DMS114 treated with DMSO at 0.1 percent for 48 hours (cell line): ENCODE results near the gene NGLY1.

Experiments used
- DNase-seq: peaks from one replicate; lab custom pipeline; 2025; ENCODE audit not compliant: unreplicated experiment; lab: John Stamatoyannopoulos, UW

Gene NGLY1

DNA sequence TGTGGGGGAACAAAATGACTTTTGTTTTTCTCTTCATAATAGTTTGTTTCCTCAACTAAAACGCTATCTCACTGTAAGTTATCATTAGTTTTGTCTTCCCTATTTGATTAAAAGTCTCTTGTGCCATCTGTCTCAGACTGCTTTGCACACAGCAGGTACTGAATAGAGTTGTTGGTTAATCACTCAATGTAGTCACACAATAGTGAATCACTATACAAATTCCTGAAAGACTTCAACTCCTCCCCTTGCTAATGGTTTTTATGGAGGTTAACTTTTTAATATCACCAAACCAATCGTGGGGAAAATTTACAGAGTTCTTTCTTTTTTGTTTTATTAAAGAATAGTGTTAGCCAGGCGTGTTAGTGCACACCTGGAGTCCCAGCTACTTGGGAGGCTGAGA is 2.6 kb upstream of the NGLY1 start:
- no peak for DNase-seq

DNA sequence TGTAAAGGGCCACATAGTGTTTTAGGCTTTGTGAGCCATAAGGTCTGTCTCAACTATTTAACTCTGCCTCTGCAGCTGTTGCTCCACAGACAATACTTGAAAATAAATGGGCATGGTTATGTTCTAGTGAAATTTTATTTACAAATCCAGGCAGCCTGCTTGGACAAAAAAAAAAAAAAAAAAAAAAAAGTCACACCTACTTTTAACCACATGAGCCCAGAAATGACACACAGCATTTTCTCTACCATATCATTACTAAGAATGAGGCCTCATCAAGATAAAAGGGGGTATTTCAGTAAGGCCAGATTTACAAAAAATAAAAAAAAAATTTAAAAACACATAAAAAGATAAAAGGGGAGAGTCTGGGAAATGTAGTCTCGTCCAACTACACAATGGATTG is 1.7 kb upstream of the NGLY1 start:
- DNase-seq = no peak

DNA sequence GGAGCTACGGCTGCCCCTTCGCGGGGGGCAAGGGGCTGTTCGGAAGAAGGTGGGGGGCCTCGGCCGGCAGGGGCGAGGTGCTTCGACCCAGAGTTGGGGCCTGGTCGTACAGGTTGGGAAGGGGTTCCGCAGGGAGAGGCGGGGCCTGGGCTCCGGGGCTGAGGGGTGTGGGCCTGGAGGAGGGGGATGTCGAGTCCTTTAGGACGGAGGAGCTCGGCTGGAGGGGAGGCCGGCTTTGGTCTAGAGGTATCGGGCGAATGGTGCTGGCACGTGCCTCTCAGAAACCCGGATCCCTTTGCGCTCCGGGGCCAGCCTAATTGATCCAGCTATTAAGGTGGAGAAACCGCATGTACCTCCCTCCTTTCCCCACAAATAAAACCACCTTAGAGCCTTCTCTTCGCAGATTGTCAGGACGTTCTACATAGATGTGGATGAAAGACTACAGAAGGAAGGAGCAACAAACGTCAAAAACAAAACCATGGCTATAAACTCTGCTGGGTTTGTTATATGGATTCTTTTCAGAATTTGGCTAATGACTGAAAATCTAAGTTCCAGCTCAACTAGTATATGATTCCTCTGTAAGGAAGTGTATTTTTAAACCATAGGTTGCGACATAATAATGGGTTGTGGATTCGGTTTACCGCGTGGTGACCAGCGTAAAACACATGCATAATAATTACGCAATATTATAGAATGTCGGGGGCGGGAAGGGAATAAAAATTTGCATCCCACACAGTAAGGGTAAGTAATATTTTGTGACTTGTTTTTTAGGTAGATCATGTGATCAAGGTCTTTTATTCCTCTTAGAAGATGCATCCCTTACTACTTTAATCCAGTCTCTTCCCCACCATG is 644 bp upstream of the NGLY1 start:
- peak; percentile 16 for DNase-seq

DNA sequence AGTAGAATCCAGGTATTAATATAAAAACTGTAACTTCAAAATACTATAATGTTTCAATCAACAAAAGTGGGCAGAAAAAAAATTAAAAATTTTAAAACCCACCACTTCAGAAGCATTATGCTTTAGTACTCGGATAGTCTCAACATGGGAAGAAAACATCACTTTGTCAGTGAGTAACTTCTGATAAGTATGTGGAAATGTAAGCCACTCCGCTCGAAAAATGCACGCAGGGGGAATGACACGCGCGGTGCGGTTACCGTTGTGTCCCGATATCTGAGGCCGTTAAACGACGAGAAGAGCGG is 656 bp downstream of the NGLY1 start:
- no peak for DNase-seq

DNA sequence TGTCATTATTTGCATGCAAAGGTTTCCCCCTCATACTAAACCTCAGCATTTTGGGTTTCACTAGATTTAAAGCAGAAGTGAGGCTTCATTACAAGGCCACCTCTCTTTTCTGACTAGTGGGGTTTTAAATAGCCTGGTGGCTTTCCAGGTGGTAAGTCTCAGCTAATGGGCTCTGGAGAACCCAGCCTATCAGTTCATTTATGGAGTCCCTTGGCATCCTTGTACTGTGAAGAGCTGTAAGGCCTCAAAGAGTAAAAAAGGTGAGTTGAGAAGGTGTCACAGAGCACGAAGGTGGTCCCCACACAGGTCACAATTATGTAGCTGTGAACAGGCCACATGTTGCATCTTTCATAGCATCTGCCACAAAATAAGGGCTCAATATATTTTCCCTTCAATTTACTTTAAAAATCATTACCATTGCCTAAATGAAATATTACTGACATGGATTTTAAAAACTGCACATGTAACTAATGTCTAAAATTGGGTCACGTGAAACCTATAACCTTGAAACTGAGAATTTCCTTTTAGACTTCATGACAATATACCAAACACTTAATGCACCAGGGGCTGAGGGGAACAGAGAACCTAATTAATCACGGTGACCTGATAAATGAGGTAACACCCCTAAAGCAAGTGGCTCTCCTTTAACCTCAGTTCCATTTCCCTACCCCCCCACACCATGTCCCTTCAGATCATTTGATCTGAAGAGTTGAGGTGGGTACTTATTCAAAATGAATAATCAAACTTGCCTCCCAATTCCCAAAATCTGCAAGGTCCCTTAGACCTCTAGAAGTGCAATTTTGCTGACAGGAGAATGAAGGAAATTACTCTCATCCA is 1.3 kb downstream of the NGLY1 start:
- DNase-seq = no peak

- DNase-seq = no peak
Observed at GRCh38 chr3:25781145-25781757, 2.0 kb downstream of the NGLY1 start.

GRCh38 chr3:25780618-25781017 is 2.6 kb downstream of the NGLY1 start:
- DNase-seq = no peak

DNA sequence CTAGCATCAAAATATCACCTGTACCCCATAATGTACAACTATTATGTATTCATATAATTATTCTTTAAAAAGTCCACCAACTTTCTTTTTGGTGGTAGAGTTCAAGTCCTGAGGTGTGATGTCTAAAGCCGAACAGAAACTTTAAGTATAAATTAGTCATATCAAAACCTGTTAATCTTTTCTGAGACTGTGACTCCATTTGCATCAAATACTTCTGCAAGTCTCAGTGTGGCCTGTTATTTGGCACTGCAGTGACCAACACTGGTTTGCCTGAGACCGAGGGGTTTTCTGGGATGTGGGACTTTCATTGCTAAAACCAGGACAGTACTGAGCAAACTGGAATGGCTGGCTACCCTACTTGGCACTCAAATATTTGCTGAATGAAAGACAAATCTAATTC is 7.3 kb downstream of the NGLY1 start:
- DNase-seq = no peak

DNA sequence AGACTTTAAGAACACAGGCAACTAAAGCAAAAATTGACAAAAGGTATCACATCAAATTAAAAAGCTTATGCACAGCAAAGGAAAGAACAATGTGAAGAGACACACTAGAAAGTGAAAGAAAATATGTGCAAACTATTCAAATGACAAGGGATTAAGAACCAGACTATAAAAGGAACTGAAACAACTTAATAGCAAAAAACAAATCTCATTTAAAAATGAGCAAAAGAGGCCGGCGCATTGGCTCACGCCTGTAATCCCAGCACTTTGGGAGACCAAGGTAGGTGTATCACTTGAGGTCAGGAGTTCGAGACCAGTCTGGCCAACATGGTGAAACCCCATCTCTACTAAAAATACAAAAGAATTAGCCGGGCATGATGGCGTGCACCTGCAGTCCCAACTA is 14.4 kb downstream of the NGLY1 start:
- no peak for DNase-seq

GRCh38 chr3:25751725-25752124 is 31.5 kb downstream of the NGLY1 start:
- no peak for DNase-seq

DNA sequence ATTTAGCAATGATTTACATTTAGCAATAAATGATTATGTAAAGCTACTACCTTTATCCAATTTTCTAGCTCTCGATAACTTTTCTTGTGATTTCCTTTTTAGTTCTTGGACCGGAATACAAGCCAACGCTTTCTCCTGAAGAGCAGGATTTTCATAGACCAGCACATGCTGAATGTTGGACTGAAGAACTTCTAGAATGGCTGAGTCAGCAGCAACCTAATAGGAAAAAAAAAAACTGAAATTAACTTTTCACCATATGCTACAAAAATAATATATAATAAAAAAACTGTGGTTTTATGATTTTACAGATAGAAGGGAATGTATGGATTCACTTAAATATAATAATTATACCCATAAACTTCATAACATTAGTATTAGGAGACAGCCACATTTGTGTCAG is 32.2 kb downstream of the NGLY1 start:
- DNase-seq = no peak

DNA sequence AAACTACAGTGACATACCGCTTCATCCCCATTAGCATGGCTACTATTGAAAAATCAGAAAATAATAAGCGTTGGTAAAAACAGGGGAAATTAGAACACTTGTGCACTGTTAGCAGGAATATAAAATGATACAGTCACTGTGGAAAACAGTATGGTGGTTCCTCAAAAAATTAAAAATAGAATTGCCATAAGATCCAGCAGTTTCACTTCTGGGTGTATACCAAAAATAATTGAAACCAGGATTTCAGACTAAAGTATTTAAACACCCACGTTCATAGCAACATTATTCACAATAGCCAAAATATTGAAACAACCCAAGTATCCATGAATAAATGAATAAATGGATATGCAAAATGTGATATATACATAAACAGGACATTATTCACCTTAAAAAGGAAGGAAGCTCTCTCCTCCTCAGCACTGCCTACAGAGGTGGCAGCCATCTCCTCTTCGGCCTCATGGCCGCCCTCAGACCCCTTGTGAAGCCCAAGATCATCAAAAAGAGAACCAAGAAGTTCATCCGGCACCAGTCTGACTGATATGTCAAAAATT is 34.1 kb downstream of the NGLY1 start:
- no peak for DNase-seq

- DNase-seq = no peak
Observed at GRCh38 chr3:25748189-25748588, 35.1 kb downstream of the NGLY1 start.

DNA sequence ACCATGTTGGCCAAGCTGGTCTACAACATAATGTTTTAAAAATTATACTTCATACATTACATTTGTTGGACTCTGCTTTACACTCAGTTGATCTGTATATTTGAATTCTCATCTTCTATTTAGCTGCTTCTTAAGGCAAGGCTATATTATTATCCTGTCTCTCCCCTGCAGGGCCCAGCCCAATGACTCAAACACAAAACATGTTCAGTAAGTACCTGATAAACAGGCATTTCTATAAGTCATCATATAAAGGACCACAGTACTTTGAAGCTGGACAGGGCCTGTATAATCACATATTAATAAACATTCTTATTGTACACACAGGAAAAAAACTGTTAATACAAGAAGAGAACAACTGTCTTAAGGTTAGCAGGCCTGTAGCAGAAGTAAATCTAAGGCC is 36.2 kb downstream of the NGLY1 start:
- no peak for DNase-seq

DNA sequence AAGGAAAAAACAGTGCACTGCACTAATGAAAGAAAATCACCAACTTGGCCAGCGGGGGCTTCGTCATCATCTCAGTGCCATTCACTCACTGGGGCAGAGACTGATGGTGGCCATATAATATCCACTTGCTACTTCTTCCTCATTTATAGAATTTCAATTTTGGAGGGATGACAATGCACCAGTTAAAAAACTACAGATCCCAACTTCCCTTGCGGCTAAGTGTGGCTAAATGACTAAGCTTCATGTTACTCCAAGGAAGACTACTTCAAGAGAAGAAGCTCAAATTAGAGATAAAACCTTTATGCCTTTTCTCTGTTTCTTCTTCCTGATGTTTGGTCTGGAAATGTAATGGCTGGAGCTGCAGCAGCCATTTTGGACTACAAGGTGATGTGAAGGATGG is 38.8 kb downstream of the NGLY1 start:
- DNase-seq = no peak

- DNase-seq = no peak
Observed at GRCh38 chr3:25728101-25728500, 55.1 kb downstream of the NGLY1 start.

DNA sequence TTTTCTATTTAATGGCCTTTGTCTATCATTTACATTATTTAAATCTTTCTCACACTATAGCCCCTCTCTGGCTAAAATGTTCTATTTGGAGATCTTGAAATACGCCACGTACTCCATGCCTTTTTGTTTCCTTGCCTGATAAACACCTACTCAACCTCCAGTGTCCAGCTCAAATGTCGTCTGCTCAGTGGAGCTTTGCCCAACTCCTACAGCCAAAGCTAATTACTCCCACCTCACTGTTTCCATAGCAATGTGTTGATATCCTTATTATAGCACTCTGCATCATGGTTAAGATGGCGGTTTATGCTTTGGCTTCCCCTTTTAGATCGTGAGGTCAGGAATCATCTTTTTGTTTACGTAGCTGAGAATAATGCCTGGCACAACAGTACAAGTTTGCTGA is 55.9 kb downstream of the NGLY1 start:
- no peak for DNase-seq

- DNase-seq = no peak
Observed at GRCh38 chr3:25725810-25726209, 57.4 kb downstream of the NGLY1 start.

DNA sequence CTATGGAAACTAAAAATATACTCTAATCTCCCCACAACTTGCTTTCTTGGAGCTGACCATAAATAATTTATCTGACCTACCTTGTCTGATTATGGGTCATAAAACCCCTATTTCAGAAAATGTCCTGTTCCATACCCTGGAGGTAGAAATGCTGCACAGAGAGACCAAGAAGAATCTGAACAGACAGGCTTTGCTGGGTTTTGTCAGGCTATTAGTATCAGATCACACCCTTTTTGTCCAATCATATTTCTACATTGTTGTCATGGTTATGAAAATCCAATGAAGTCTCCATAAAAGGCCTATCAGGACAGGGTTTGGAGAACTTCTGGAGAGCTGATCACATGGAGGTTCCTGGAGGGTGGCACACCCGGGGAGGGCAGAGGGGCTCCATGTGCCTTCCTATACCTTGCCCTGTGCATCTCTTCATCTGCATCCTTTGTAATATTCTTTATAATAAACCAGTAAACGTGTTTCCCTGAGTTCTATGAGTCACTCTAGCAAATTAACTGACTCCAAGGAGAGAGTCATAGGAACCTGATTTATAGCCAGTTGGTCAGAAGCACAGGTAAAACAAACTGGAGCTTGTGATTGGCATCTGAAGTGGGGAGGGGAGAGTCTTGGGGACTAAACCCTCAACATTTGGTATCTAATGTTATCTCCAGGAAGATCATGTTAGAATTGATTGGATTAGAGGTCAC is 58.1 kb downstream of the NGLY1 start:
- no peak for DNase-seq

GRCh38 chr3:25723802-25724201 is 59.4 kb downstream of the NGLY1 start:
- DNase-seq = no peak

DNA sequence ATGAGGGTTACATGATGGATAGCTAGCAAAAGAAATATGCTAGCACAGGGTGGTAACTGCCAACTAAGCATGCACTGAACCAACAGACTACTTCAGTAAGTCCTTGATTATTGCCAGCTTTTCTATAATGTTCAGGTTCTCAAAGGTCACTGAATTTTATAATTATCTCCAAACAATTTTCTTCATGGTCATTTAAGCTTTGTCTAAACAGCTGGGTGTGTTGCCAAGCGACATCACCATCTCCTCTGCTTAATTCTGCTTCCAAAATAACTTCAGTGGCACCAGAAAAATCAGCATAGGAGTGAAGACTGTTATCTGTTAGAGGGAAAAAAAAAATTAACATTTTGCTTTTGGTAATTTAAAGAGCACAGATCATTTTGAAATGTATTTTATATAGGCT is 63.9 kb downstream of the NGLY1 start:
- DNase-seq = no peak
